NCI-H2107 (cell line): Measurements from ENCODE around the gene TSPAN31.

Source experiments
- DNase-seq: peaks from one replicate; lab custom pipeline; 2025; lab: John Stamatoyannopoulos, UW

TSPAN31 gene

GRCh38 chr12:57735952-57736740 is 8.7 kb upstream of the TSPAN31 start:
- no peak for DNase-seq

DNA sequence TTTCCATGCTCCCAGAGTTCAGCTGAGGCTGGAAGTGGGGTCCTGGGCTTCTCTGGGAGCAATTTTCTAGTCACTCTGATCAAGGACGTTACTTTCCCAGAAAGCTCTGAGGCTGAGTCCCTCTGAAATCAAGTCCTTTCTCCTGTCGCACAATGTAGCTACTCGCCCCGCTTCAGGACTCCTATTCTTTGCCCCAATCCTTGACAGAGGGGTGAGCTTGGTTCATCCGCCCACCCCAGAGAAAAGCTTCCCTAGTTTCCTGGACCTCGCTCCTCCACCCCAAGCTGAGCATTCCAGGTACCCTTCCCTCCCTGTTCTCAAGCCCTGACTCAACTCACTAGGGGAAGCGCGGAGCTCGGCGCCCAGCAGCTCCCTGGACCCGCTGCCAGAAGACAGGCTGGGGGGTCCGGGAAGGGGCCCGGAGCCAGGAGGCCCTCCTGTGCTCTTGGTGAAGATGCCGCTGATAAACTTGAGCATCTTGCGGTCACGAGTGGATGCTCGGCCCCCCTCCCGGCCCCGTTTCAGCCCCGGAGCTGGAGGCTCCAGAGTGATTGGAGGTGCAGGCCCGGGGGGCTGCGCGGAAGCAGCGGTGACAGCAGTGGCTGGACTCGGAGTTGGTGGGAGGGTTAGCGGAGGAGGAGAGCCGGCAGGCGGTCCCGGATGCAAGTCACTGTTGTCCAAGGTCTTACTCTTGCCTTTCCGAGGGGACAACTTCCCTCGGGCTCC is 7.9 kb upstream of the TSPAN31 start:
- DNase-seq: no peak

- DNase-seq: no peak
These were observed 7.1 kb upstream of the TSPAN31 start for GRCh38 chr12:57737467-57738460.

DNA sequence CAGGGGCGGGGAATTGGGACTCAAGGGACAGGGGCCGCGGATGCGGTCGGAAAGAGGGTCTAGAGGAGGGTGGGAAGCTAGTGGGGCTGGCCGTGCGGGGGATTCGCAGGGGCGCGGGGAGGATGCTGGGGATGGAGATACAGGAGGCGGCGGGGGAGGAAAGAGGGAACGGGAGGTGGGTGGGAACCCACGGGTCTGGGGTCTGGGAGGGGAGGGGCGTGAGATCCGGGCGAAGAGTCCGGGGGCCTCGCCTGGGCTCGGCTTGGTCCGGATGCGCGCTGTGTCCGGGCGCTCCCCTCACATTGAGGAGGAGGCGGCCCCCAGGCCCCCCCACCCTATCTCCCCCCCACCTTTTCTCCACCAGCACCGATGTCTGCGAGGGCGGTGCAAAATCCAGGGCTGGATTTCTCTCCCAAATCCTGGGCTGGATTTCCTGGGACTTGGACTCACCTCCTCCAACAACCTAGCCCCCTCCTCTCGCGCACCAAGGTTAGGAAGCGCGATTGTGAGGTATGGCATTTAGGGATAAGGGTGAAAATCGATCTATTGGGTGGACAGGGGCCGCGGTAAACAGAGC is 6.1 kb upstream of the TSPAN31 start, which contains the start of gene AGAP2:
AGAP2 (minus strand) TSS at position 82 of the 577 bp plus-strand sequence. CDS start 496 bp downstream, outside the sequence.
- DNase-seq: no peak

GRCh38 chr12:57739387-57739786 is 5.5 kb upstream of the TSPAN31 start:
- no peak for DNase-seq

DNA sequence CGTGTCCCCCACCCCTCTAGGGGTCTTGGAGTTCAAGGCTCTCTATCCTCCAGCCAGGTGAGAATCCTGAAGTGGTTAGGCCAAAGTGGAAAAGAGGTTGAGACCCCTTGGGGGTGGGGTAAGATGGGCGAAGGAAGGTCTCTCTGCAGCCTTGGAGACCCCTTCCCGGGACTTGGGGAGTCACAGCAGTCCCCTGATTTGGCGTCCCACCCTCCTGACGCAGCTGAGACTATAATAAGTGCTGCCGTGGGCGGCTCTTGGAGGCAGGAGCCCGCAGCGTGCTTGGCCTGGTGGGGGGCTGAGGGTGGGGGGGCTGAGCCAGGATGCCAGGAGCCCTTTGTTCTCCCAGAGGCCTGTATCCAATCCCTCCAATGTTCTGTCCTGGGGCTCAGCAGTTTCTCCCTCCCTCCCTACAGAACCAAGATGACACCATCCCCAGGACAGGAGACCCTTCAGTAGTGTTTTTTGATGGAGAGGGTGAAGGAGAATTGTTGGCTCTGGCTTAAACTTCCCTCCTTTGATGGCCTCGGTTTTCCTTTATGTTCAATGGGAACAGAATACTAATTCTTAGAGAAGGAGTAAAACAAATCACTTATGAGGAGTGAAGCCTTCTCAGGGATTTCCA is 4.8 kb upstream of the TSPAN31 start:
- no peak for DNase-seq

DNA sequence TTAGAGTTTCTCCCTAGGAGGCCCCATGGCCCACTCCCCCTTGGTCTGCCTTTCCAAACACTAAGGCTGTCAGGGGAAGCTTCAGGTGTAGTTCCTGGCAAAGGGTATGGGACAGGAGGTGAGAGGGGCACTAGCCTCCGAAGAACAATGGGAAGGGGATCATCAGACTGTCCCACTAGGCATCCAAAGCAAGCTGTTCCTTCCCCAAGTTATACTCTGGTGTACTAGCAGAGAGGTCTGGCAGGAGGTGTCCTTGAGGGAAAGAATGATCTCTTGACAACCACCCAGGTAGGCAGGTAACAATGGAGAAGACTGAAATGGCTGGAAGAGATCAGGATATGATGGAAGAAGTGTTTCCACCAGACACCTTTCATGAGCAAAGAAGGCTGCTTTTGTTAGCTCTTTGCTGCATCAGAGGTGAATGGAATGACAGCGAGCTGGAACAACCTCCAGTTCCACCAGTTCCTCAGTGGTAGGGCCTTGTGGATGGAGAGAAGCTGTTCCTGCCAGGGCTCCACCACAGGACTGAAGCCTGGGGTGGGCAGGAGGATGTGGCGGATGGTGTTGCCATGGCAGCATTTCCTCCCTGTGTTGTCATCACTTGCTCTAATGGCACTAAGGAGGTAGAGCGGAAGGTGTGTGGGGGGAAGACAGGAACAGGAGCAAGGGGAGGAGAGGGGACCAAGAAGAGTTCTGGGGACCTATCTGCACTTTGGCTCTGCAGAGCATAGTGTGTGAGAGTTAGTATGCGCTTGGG is 4.0 kb upstream of the TSPAN31 start:
- DNase-seq: no peak

DNA sequence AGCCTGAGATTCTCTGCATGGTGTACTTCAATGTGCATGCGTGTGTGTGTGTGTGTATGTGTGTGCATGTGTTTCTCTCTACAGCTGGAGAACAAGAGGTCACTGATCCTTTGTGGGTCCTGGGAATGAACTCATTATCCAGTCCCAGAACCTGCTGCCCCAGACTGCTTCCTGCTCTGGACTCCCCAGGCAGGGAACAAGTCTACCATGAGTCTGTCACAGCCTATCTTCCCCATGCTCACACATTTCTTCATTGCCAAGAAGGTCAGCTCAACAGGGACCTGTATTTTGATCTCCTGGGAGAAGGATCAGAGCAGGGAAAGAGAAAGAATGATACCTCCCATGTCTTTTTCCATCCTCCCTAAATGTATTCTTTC is 3.4 kb upstream of the TSPAN31 start:
- no peak for DNase-seq

DNA sequence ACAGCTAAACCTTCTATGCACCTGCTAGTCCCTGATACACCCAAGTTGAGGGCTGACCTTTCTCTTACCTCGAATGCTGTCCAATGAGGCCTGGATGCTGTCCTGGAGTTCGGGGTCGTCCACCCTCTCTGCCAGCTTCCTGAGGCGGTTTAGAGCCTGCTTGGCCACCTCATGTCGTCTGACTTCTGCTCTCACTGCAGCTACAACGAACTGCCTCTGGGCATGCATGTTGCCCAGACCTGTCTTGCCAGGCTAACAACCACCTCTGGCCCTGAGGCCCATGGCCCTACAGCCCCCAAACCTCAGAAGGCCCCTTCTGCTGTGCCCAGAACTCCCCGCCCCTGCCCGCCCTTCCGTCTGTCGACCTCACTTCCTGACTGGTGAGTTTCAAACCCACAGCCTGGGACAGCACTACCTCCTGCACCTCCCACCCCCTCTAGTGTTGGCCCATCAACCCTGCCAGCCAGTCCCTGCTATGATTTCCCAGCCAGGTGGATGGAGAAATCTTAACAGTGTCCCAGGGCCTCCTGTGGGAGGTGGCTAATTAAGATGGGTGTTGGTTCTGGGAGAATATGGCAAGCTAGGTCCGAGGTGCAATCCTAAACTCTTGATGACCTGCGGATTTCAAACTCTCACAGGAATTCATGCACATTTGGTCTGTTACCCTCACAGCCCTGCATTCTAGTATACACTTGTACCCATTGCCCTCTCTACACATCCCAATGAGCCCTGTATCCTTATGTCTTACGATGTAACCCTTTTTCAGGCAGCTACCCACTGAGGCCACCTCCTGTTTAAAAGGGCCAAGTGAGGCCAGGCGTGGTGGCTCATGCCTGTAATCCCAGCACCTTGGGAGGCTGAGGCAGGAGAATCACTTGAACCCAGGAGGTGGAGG is 2.7 kb upstream of the TSPAN31 start:
- DNase-seq: no peak

DNA sequence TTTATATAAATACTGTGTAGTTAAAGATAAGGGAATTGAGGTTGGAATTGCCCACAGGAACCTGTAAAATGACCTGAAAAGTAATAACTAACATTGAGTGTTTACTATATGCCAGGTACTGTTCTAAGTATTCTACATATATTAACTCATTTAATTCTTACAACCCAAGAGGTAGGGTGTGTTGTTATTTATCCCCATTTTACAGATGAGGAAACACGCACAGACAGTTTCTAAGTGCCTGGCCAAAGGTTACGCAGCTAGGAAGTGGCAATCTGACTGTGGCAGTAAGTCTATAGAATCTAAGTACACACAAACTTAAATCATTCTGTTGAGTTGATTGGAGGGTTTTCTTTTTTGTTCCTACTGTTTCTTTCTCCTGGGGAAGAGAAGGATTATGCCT is 1.1 kb upstream of the TSPAN31 start:
- DNase-seq: no peak

DNA sequence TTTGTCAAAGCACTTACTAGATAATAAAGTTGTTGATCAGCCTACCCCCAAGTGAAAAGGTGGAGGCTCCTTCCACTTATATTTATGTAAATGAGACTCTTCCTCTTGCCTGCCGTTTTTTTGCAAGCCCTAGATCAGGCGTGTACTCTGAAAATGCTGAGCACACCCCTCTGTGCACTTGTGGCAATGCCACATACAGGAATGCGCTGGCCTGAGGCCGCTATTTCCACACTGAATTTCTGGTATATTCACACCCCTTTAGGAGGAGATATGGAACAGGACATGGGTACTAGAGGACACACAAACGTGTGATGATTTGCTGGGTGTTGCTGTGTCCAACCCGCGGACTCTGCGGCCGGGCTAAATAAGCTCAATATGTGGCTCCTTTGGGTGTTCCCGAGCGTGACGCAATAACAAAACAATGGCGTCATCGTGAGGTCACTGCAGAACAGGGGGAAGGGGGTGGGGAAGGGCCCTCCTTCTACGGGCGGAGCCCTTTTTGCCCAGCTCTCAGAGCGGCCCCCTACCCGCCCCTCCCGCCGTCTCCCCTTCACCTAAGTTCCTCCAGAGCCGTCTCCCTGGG is 554 bp upstream of the TSPAN31 start:
- DNase-seq: peak; percentile 94

GRCh38 chr12:57745485-57745881 is 644 bp downstream of the TSPAN31 start:
- DNase-seq: no peak

- DNase-seq: no peak
These were observed 1.2 kb downstream of the TSPAN31 start for GRCh38 chr12:57746025-57746424.

DNA sequence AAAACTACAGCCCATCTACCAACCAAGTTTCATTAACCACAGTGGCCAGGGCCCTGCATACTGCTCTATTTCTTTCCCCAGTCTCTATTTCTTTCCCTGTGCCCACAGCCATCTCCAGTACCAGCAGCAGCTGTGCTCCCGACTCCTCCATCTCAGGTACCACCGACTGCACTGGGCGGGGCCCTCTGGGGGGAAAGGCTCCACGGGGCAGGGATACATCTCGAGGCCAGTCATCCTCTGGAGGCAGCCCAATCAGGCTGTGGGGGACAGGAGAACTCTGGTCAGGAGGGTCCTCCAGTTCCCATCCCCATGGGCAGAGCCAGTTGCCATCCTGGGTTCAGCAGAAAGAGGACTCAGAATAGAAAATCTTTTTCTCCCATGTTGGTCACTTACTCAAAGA is 4.2 kb downstream of the TSPAN31 start:
- DNase-seq: no peak

DNA sequence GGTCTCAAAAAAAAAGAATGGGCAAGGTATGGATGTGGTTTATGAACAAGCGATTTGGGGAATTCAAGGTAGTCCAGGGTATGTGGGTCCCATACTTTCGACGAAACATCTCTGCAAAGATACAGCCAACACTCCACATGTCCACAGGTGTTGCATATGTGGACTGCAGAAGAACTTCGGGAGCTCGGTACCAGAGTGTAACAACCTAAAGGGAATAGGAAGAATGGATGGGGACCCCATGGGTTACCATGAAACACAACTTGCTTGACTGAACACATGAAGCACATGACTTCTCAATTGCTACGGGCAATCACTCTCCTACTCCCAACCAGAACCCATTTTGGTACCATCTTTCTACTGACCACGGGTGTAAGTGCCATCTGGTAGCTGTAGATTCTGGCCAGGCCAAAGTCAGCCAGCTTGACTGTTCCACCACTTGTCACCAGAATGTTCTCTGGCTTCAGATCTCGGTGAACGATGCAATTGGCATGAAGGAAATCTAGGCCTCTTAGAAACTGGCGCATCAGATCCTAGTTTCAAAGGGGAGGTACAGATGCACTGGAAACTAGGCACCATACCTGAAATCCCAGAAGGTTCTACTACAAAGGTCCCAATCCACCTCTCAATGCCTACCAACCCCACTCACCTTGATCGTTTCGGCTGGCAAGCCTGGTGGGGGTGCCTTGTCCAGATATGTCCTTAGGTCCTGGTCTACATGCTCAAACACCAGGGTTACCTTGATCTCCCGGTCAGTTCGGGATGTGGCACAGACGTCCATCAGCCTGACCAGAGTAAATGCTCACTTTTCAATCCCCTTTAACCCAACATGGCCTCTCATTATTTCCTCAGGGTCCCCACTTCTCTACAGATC is 6.0 kb downstream of the TSPAN31 start:
- DNase-seq: no peak

DNA sequence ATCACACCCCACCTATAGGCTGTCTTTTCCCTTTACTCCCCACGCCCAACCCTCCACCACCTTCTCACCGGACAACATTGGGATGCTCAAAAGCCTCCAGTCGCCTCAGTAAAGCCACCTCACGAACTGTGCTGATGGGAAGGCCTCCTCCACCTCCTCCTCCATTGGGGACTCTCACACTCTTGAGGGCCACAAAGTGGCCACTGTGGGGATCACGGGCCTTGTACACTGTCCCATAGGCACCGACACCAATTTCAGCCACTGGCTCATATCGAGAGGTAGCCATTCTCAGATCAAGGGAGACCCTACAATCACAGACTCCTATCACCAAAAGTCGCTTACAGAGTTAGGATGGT is 6.6 kb downstream of the TSPAN31 start:
- DNase-seq: no peak

GRCh38 chr12:57751788-57752667 is 7.2 kb downstream of the TSPAN31 start, which contains the start of gene CDK4:
CDK4 (minus strand) TSS chr12:57752310; CDS start chr12:57751717, 593 bp downstream.
- DNase-seq: peak; percentile 98
